Amygdala (tissue), 56 donors: ENCODE data around the gene DRD4.
A peak's percentile ranks its signal among the peaks of the same experiment; 100 is the strongest.
"Not testable (repeated sequence)": the region's sequence is repeated elsewhere in the genome, so short reads cannot be mapped to it uniquely, and the experiment has no call there.

Experiments used
- DNase-seq, 56 donors: peaks; one replicate each; lab custom pipeline; 2025; lab: John Stamatoyannopoulos, UW

Gene DRD4

DNA sequence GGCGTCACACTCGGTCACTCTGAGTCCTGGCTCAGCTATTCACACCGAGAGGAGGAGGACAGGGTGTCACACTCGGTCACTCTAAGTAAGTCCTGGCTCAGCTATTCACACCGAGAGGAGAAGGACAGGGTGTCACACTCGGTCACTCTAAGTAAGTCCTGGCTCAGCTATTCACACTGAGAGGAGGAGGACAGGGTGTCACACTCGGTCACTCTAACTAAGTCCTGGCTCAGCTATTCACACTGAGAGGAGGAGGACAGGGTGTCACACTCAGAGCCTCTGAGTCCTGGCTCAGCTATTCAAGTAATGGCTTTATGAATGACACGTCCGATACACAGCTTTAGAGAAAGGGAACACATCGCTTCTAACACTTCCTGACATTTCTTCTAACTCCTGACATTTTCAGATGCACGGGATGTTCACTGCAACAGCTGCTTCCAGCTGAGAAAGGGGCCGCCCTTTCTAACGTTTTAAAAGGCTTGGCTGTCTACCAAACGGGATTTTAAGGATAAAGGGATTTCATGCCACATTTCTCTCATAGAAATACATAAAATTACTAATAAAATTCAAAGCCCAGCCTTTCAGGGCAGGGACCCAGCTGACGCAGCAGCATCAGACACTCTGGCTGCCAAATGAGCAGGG lies 28.1 kb downstream of the DRD4 start:
- no peak for DNase-seq

DNA sequence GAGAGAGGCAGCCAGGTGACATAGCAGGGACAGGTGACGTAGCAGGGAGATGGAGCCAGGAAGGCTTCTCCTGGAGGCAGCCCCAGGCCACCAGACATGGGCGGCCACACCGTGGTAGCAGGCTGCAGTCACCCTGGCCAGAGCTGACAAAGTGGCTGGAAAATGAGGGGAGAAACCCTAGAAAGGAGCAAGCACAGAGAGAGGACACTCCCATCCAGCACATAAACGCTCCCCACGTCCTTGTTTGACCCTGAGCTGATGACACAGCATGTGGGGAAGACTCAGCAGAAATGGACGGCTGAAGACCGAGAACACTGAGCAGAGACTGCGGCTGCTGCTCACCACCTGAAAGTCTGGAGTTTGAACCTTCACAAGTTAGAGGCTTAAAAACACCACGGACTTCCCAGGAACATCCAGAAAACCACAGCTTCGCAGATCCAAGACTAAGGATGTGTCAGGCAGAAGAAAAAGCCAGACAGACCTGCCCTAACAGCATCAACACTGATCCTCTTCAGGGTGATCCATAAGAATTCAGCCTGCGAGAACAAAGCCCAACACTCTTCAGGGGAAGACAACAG lies 28.7 kb downstream of the DRD4 start:
- no peak for DNase-seq

DNA sequence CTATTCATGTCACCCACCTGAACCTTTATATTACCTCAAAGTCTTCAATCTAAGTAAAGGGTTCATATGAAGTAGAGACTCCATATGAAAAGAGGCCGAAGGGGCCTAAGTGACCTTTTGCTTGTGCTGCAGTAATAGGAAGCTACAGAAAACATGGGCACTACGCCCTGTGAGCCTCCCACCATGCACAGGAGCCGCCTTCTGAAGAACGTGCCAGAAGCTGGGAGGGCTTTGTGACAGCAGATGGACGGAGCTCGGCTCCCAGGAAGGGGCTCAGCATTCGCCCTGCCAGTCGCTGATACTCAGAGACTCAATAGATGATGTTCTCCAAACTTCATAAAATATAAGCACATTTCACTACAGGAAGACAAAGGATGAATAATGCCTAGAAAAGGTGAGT lies 36.8 kb downstream of the DRD4 start:
- DNase-seq: no peak

DNA sequence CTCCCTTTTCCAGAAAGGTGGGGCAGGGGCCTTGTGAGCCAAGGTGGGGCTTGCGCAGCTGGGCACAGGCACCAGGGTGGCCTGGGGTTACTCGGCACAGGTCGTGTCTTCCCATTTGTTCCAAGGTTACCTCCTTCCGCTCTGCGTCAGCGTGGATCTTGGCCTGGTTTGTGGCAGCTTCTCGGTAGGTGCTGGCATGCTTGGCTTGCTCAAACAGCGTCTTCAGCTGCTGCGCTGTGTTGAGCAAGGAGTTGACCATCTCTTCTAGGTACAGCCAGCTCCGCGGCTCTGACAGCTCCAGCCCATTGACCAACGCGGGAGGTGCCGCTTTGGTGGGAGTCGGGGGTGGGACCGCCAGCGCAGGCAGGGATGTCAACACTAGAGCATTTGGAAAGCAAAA lies 37.3 kb downstream of the DRD4 start:
- DNase-seq: no peak

DNA sequence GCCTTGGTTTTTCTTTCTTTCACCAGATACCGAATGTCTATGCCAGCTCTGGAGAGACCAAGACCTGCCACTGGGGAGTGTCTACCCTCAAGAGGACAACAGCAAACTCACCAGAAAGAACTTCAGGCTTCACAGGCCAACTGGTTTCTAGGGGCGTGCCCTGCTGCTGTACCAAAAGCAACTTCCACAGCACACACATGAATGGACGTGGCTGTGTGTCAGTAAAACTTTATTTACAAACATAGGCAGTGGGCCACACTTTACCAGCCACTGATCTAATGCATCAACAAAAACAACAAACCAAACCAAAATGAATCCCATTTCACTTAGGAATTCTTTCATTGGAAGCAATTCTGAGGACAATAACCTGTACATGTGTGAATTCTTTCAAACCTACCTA lies 41.2 kb downstream of the DRD4 start:
- DNase-seq: no peak

DNA sequence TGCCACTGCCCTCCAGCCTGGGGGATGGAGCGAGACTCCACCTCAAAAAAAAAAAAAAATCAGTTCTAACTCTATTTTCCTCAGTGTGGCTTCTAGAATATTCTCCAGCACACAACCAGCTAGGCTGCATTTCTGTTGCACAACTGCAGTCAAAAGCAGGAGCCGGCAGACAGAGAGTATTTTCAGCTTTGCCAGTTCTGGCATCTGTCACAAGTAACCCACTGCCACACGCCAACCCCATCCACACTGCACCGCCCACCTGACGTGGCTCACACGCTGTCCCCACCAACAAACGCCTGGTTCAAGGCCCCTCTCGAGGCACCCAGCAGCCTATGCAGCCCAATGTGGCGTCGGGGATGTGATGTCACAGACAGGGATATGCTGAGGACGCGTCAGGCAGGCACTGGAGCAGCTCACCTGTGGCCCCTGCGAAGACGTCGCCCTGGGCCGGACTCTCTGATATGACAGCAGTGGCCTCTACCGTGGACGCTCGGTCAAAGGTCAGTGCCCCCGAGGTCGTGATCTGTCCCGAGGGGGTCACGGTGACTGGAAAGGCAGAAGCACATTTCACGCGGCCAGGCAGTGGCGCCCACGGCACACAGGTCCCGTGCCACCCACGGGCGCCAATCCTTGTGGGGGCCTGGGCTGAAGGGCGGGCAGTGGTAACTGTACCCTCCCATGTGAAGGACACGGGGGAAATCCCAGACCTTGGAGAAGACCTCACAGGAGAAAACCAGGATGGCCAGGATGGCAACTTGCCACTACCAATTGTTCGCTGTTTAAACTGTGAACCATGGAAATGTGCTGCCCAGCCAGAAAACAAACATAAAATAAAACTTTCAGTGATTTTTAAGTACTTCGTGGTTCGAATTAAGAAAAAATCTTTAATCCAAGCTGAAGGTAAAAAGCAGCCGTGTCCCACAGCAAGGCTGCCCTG lies 42.5 kb downstream of the DRD4 start:
- DNase-seq: no peak

DNA sequence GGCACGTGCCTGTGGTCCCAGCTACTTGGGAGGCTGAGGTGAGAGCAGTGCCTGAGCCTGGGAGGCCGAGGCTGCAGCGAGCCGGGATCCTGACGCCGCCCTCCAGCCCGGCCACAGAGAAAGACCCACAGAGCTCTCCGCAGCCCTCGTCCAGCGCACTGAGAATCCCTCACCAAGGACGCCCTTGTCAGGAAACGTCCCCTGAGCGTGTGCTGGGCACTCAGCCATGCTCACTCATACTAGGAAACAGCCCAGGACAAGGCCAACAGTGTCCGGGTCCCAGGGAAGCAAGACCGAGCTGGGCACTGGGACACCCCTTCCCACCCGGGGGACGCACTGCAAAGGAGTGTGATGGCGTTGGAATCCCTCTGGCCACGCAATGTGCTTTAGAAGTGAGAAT lies 43.4 kb downstream of the DRD4 start:
- peak in 5 of 56 donors; percentile 24 to 32 (median 27) for DNase-seq

DNA sequence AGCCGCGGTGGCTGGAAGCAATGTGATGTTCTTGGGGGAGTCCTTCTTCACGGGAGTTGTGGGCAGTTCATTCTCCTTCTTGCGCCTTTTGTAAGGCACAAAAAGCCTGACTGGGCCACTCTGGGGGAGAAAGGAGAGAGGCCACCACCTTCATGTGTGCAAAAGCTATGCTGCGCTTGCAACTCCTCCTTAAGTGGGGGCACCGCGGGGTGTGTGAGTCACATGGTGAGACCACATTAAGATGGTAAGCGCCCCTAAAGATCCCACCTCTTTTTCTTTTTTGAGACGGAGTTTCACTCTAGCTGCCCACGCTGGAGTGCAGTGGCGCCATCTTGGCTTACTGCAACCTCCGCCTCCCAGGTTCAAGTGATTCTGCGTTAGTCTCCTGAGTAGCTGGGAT lies 43.9 kb downstream of the DRD4 start:
- DNase-seq: no peak

DNA sequence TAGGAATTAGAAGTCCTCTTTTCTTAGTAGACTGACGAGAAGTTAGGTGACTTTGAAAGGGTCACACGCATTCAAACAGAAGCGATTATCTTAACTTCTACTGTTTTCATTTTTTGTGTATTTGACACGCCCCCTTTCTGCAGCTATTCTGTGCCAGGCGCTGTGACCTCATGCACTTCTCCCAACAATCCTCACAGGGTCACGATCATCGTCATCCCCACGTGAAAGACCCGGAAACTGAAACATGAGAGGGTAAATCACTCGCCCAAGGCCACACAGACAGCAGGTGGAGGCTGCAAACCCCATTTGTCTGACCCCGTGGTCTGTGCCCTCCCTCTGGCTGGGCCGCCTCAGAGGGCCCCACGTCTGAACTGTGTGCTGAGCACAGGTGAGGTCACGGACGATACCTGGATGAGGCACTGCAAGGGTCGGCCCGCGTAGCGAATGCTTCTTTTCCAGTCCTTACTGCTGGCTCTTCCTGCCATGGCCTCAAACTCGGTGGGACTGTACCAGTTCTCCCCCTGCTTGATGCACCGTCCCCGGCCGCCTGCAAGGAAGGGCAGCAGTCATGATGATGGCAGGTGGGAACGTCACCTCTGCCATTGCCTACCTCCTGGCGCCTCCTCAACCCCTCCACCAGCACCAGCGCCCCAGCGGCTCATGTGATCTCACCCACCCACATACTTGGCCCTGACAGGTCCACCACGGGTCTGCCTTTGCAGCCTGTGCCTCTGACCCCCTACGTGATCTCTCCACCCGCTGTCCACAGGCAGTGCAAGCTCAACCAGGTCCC lies 49.6 kb downstream of the DRD4 start:
- no peak for DNase-seq

DNA sequence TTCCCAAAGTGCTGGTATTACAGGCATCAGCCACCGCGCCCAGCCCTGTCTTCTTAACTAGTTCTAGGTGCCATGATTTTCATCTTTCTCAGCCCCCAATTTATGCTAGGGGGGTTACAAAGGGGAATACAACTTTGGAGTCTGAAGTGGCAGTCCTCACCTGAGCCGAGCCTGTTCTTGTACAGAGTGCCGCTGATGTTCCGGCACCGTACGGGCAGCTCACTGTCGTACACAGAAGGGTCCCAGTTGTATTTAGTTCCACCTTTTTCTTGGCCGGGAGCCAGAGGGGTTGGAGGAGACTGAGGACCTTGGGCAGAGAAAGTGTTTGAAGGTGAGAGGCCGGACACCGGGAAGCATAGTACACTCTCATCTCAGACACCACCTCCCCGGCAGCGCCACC lies 50.7 kb downstream of the DRD4 start:
- DNase-seq: no peak

DNA sequence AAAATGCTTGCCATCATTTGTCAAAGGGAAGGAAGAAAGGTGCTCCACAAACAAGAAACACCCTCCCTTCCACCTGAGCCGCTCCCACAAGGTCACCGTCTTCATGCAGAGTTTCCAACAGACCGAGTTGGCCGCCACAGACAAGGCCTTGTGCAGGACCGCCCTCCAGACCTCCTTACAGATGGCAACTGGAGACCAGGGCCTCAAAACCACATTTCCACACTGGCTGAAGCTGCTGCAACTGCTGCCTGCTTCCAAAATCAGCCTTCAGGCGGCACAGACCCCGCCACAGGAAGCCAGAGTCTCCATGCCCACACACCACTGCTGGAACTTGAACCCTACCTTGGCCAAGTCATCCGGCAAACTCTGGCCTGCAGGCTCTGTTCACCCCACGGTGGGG lies 51.6 kb downstream of the DRD4 start:
- DNase-seq: no peak

DNA sequence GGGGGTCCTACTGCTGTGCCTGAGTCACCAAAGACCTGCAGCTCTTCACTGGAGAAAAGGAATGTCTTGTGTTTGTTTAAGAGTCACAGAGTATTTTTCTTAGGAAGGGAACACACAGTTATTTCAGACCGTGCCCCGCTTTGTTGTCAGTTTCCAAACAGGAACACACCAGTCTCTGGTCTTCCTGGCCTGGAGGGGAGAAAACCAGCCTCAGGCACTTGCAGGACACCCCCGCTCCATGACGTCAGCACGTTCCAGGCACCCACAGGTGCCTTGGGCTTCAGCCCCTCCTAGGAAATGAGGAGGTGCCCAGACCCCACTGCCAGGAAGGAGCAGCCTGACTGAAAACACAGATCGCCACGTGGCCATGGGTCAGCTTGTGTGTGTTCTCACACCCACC lies 52.6 kb downstream of the DRD4 start:
- no peak for DNase-seq

DNA sequence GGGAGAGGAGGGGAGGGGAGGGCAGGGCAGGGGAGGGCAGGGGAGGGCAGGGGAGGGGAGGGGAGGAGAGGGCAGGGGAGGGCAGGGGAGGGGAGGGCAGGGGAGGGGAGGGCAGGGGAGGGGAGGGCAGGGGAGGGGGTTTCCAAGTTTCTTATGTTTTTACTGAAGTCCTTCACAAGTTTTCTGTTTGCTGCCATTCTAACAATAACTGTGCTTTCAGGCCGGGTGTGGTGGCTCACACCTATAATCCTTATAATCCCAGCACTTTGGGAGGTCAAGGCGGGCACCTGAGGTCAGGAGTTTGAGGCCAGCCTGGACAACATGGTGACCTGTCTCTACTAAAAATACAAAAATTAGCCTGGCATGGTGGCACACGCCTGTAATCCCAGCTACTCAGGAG lies 53.2 kb downstream of the DRD4 start:
- not testable (repeated sequence) for DNase-seq
